PC-3 (cell line): ENCODE results near the gene VSTM4. TPM values are rescaled to one million over a fixed set of nuclear protein-coding genes. Genes with fewer than 3 reads are reported as not detected.

Source experiments
- ATAC-seq: fragments of 200-7000 bp; cut with Tn5 transposase; 2 replicates; pipeline ENCODE4 v1.9.1; 2020; ENCODE audit warnings: mild to moderate bottlenecking, moderate library complexity
- BruUV-seq: library from RNA; stranded (reverse); fragments of 400-500 nt; replicated peaks from 2 replicates; lab custom pipeline; 2021; lab: Mats Ljungman, UMichigan
- CTCF ChIA-PET: fragments of 300-600 bp; sonication (Branson Sonifier 250); formaldehyde crosslinking; loops from one replicate; lab custom pipeline; 2022; ENCODE audit warnings: antibody characterized with exemption; lab: Charles Lee
- POLR2A ChIA-PET: fragments of 300-600 bp; sonication (Branson Sonifier 250); formaldehyde crosslinking; loops from one replicate; lab custom pipeline; 2022; ENCODE audit warnings: antibody characterized with exemption; ENCODE audit not compliant: unreplicated experiment; lab: Charles Lee
- DNase-seq: peaks from one replicate; pipeline ENCODE4 v3.0.0-alpha.2; 2015
- H2AFZ ChIP-seq: fragments of 300-600 bp; sonication (generic); 2 replicates; pipeline ENCODE4 v1.6.0; 2016; ENCODE audit warnings: antibody characterized with exemption, low read length
- H3F3A ChIP-seq: fragments of 300-600 bp; sonication (generic); one replicate; pipeline ENCODE4 v1.6.0; 2017; ENCODE audit warnings: antibody characterized with exemption, low read length, control low read depth, mild to moderate bottlenecking; ENCODE audit not compliant: unreplicated experiment
- H3K27ac ChIP-seq: fragments of 300-600 bp; sonication (generic); 2 replicates; pipeline ENCODE4 v1.5.1; 2016; ENCODE audit warnings: mild to moderate bottlenecking, low read length
- H3K27me3 ChIP-seq: fragments of 300-600 bp; sonication (generic); 2 replicates; pipeline ENCODE4 v1.6.1; 2016; ENCODE audit warnings: low read length, mixed read lengths
- H3K36me3 ChIP-seq: fragments of 300-600 bp; sonication (generic); 2 replicates; pipeline ENCODE4 v1.6.1; 2016; ENCODE audit warnings: low read depth, mixed run types, low read length, mixed read lengths
- H3K4me1 ChIP-seq: fragments of 300-600 bp; sonication (generic); 2 replicates; pipeline ENCODE4 v1.5.1; 2016; ENCODE audit warnings: low read length; ENCODE audit not compliant: insufficient read depth
- H3K4me2 ChIP-seq: fragments of 300-600 bp; sonication (generic); 2 replicates; pipeline ENCODE4 v1.6.0; 2016; ENCODE audit warnings: low read length
- H3K4me3 ChIP-seq: fragments of 300-600 bp; sonication (generic); 2 replicates; pipeline ENCODE4 v1.5.1; 2016; ENCODE audit warnings: mild to moderate bottlenecking, low read length, mixed read lengths
- H3K79me2 ChIP-seq: fragments of 300-600 bp; sonication (generic); 2 replicates; pipeline ENCODE4 v1.6.1; 2017; ENCODE audit warnings: low read length, mixed read lengths
- H3K9ac ChIP-seq: fragments of 300-600 bp; sonication (generic); 2 replicates; pipeline ENCODE4 v1.6.0; 2016; ENCODE audit warnings: mild to moderate bottlenecking, low read length
- H3K9me2 ChIP-seq: fragments of 300-600 bp; sonication (generic); replicated peaks from 2 replicates; pipeline ENCODE4 v1.6.1; 2016; ENCODE audit warnings: mixed run types, low read length, mixed read lengths
- H3K9me3 ChIP-seq: fragments of 300-600 bp; sonication (generic); 2 replicates; pipeline ENCODE4 v1.6.1; 2016; ENCODE audit warnings: low read length, mixed read lengths
- H4K20me1 ChIP-seq: fragments of 300-600 bp; sonication (generic); 2 replicates; pipeline ENCODE4 v1.6.1; 2016; ENCODE audit warnings: low read length, mixed read lengths
- CTCF ChIP-seq: fragments of 300-600 bp; sonication (generic); conservative IDR thresholded peaks from 2 replicates; pipeline ENCODE4 v1.5.1; 2017; ENCODE audit warnings: antibody characterized with exemption, low read depth, mild to moderate bottlenecking, low read length
- EZH2 ChIP-seq: fragments of 300-600 bp; sonication (generic); IDR thresholded peaks from one replicate; pipeline ENCODE4 v1.6.1; 2017; ENCODE audit warnings: antibody characterized with exemption, mild to moderate bottlenecking, low read length; ENCODE audit not compliant: unreplicated experiment
- EZH2phosphoT487 ChIP-seq: fragments of 300-600 bp; sonication (generic); IDR thresholded peaks from 2 replicates; pipeline ENCODE4 v1.6.1; 2018; ENCODE audit warnings: mild to moderate bottlenecking, antibody characterized with exemption, low read length, borderline replicate concordance
- intact Hi-C: fragments of 100-400 bp; cut with micrococcal nuclease; formaldehyde crosslinking; loops from 2 replicates; pipeline ENCODE4 v1.9.0; 2023
- microRNA-seq: library from miRNA; unstranded; fragments of <30 nt; microRNA quantifications from one replicate; pipeline ENCODE4 v1.1.0, GENCODE V29; 2020; ENCODE audit not compliant: unreplicated experiment
- total RNA-seq: library from RNA; depleted of rRNA; stranded (reverse); fragments of >200 nt; gene quantifications from 2 replicates; pipeline ENCODE4 v1.2.3, GENCODE V29; 2014; rRNA removed

The VSTM4 gene
- total RNA-seq, 1 experiment from 2014 or later, result not detected

DNA sequence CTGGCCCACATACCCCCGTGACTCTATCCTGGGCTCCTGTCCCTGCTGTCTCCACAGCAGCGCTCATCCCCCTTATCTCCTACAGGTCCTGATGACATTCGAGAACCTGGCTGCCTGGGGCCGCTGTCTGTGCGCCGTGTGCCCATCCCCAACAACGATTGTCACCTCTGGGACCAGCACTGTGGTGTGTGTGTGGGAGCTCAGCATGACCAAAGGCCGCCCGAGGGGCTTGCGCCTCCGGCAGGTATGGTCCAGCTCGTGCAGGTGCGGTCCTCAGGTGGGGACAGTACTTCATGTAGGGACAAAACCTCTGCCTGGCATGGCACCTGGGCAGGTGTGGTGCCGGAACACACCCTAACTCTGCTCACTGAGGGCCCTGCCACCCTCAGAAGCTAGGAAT is 145.3 kb downstream of the VSTM4 start:
- Histone ChIP-seq H2AFZ (no peak overlapping the region), H3K9me2 (no peaks in the 10 kb centered on the region), H3K27me3 (peaks cover 31% of the 10 kb centered on the region), H3K27ac (no peak overlapping the region), H3K79me2 (no peaks in the 10 kb centered on the region), H3K4me2 (no peak overlapping the region), H3K4me3 (no peak overlapping the region), H3K36me3 (no peaks in the 10 kb centered on the region), H4K20me1 (no peaks in the 10 kb centered on the region), H3K9me3 (no peaks in the 10 kb centered on the region), H3K9ac (no peak overlapping the region), H3K4me1 (no peaks in the 10 kb centered on the region), H3F3A (no peaks in the 10 kb centered on the region)
- DNase-seq (no peak), ATAC-seq (no peak)
- ChIA-PET CTCF (no interaction called here), POLR2A (no interaction called here)
- intact Hi-C loops, result no loop called here
- BruUV-seq, result no TSS peak
- TF ChIP-seq EZH2phosphoT487 (no peak), CTCF (no peak), EZH2 (no peak)

DNA sequence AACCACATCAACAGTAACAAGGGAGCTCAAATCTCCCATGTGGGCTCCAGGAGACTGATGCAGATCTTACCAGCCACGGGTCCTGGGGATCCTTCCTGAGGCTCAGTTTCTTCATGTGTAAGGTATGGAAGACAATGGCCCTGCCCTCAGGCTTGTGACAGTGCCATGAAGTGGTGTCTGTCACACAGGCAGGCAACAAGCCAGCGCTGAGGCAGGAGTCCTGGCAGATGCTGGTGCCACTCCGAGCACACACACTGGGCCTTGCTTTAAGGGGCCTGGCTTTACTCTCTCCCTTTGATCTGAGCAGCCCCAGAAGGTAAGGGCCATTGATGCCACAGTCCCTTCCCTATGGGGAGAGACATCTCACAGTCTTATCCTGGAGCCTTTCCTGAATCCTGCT is 147.3 kb downstream of the VSTM4 start:
- no TSS peak for BruUV-seq
- DNase-seq, result no peak
- H3K9ac ChIP-seq, result no peak overlapping the region
- no peak overlapping the region for H2AFZ ChIP-seq
- no peaks in the 10 kb centered on the region for H3K79me2 ChIP-seq
- peaks cover 43% of the 10 kb centered on the region for H3K27me3 ChIP-seq
- TF ChIP-seq EZH2 (no peak), CTCF (no peak), EZH2phosphoT487 (no peak)
- no peaks in the 10 kb centered on the region for H3K9me3 ChIP-seq
- intact Hi-C loops, result no loop called here
- no peaks in the 10 kb centered on the region for H4K20me1 ChIP-seq
- H3F3A ChIP-seq, result no peaks in the 10 kb centered on the region
- no peak for ATAC-seq
- H3K4me3 ChIP-seq, result no peak overlapping the region
- no peak overlapping the region for H3K27ac ChIP-seq
- ChIA-PET POLR2A (no interaction called here), CTCF (no interaction called here)
- H3K4me1 ChIP-seq, result no peaks in the 10 kb centered on the region
- H3K36me3 ChIP-seq, result no peaks in the 10 kb centered on the region
- H3K9me2 ChIP-seq, result no peaks in the 10 kb centered on the region
- no peak overlapping the region for H3K4me2 ChIP-seq

- BruUV-seq, result no TSS peak
Observed at GRCh38 chr10:48965460-48965859, 149.9 kb downstream of the VSTM4 start.

More at GRCh38 chr10:48965460-48965859, 149.9 kb downstream of the VSTM4 start:
- intact Hi-C loops, result no loop called here
- Histone ChIP-seq H4K20me1 (no peaks in the 10 kb centered on the region), H2AFZ (no peak overlapping the region), H3K27me3 (peaks cover 42% of the 10 kb centered on the region), H3K27ac (no peak overlapping the region), H3K4me3 (no peak overlapping the region), H3K79me2 (no peaks in the 10 kb centered on the region), H3K9ac (no peak overlapping the region), H3F3A (no peaks in the 10 kb centered on the region), H3K9me3 (no peaks in the 10 kb centered on the region), H3K36me3 (no peaks in the 10 kb centered on the region), H3K9me2 (no peaks in the 10 kb centered on the region), H3K4me1 (no peaks in the 10 kb centered on the region), H3K4me2 (no peak overlapping the region)
- ATAC-seq (no peak), DNase-seq (no peak)
- ChIA-PET CTCF (no interaction called here), POLR2A (no interaction called here)
- TF ChIP-seq CTCF (no peak), EZH2phosphoT487 (no peak), EZH2 (no peak)

Small RNA genes within 50 kb of the gene (microRNA-seq; reads per million reads assigned to microRNA genes)
- gene MIR4294, result not detected

Other genes with a start within 250 kb of the VSTM4 start
- not detected in 2 replicates for gene LRRC18, start 175.7 kb downstream of the VSTM4 start, total RNA-seq
- not detected in 2 replicates for gene FAM170B, start 18.5 kb upstream of the VSTM4 start, total RNA-seq
- gene TMEM273, start 72.9 kb upstream of the VSTM4 start, total RNA-seq, result not detected in 2 replicates
- gene C10orf71, start 183.6 kb upstream of the VSTM4 start, total RNA-seq, result not detected in 2 replicates